ENCODE results near the gene HPS4. TPM values are rescaled to one million over a fixed set of nuclear protein-coding genes. Genes with fewer than 3 reads are reported as not detected.

Gene HPS4
- polyA plus RNA-seq, 1 of the 3 experiments (the other 2 are of a cell fraction) = 22.5 TPM

GRCh38 chr22:26436903-26437515 is 46.6 kb downstream of the HPS4 start:
- WGBS (ENCODE audit: low lambda C conversion rate) = 85% methylated on average over 10 of the region's 11 CpGs
- Histone ChIP-seq H2AFZ (ENCODE audit: low read depth) (no peak overlapping the region), H3K27ac (ENCODE audit: low read depth in 2 of 2, low read length in 1 of 2) (no peak overlapping the region), H4K20me1 (ENCODE audit: insufficient read depth) (no peaks in the 10 kb centered on the region), H3F3A (replicated peaks; ENCODE audit: insufficient read depth) (no peaks in the 10 kb centered on the region), H3K9me2 (no peaks in the 10 kb centered on the region), H3K79me2 (ENCODE audit: insufficient read depth) (no peaks in the 10 kb centered on the region), H3K4me3 (ENCODE audit: low read depth in 2 of 2, low read length in 1 of 2) (no peak overlapping the region), H3K9ac (no peak overlapping the region), H3K9me3 (no peaks in the 10 kb centered on the region), H3K27me3 (ENCODE audit: insufficient read depth) (no peaks in the 10 kb centered on the region), H3K4me2 (no peak overlapping the region), H3K36me3 (replicated peaks in 1 of 2; ENCODE audit: control insufficient read depth in 1 of 2, insufficient read depth in 2 of 2, low read length in 1 of 2) (peaks cover 0 to 12% of the 10 kb centered on the region in 2 experiments), H3K4me1 (ENCODE audit: control insufficient read depth in 1 of 2, insufficient read depth in 2 of 2, low read depth in 1 of 2, low read length in 1 of 2) (no peaks in the 10 kb centered on the region; a peak in 1 of 4 replicates)
- DNase-seq = no peak
- TF ChIP-seq ELF1 (IDR thresholded peaks at IDR 0.05) = no peak
- TF ChIP-seq USF1 (IDR thresholded peaks at IDR 0.05; ENCODE audit: borderline replicate concordance, low read depth) = no peak
- no peak for TF ChIP-seq ZBTB33 (IDR thresholded peaks at IDR 0.05; ENCODE audit: borderline replicate concordance, low read depth)
- no peak for TF ChIP-seq FOXM1 (IDR thresholded peaks at IDR 0.05; ENCODE audit: low read depth)
- TF ChIP-seq IRF3 (IDR thresholded peaks at IDR 0.05; ENCODE audit: low read depth, low read length) = no peak
- no peak for TF ChIP-seq TCF12 (IDR thresholded peaks at IDR 0.05)
- TF ChIP-seq TEAD4 (IDR thresholded peaks at IDR 0.05; ENCODE audit: borderline replicate concordance, insufficient read depth) = no peak
- no peak for TF ChIP-seq POLR2AphosphoS5 (IDR thresholded peaks at IDR 0.05; ENCODE audit: low read depth, low read length)
- no peak for TF ChIP-seq REST (IDR thresholded peaks at IDR 0.05; ENCODE audit: low read depth, low read length)
- no peak for TF ChIP-seq RXRA (IDR thresholded peaks at IDR 0.05; ENCODE audit: borderline replicate concordance, low read depth)
- TF ChIP-seq NFIC (IDR thresholded peaks at IDR 0.05; ENCODE audit: borderline replicate concordance) = no peak
- no peak for TF ChIP-seq YY1 (IDR thresholded peaks at IDR 0.05; ENCODE audit: low read depth)
- no peak for TF ChIP-seq GATA2 (CRISPR knock-in tag; IDR thresholded peaks at IDR 0.05)
- TF ChIP-seq GABPA (IDR thresholded peaks at IDR 0.05; ENCODE audit: low read depth) = no peak
- no peak for TF ChIP-seq SIN3A (IDR thresholded peaks at IDR 0.05; ENCODE audit: borderline replicate concordance, low read depth, low read length)
- ChIA-PET POLR2A (interaction anchor here (1.0 kb wide), 1 partner anchor 47 kb away, joined by 3 read pairs; the partner anchor contains the start of genes HPS4 and SRRD), CTCF (interaction anchor here (0.8 to 2.4 kb wide), 3 partner anchors 24 to 71 kb away, joined by 3 to 18 read pairs (median 6); no protein-coding TSS in a partner anchor)

Data from SK-N-SH (cell line).